GM23338 (cell line): Measurements from ENCODE around the gene CMSS1. TPM values are rescaled to one million over a fixed set of nuclear protein-coding genes. Genes with fewer than 3 reads are reported as not detected.

Source experiments
- ATAC-seq: fragments of 200-7000 bp; cut with Tn5 transposase; 3 replicates; pipeline ENCODE4 v1.9.1; 2020
- DNase-seq: peaks from one replicate; pipeline ENCODE4 v3.0.0-alpha.2; 2015; ENCODE audit warnings: low spot score
- H2AFZ ChIP-seq: fragments of 200-600 bp; sonication (generic); 2 replicates; pipeline ENCODE4 v1.8.0; 2016; ENCODE audit warnings: antibody characterized with exemption, mild to moderate bottlenecking, moderate library complexity
- H3F3A ChIP-seq: fragments of 200-600 bp; sonication (generic); replicated peaks from 2 replicates; pipeline ENCODE4 v1.8.0; 2017; ENCODE audit warnings: antibody characterized with exemption, mixed run types, low read depth
- H3K27ac ChIP-seq: fragments of 200-600 bp; sonication (generic); 2 replicates; pipeline ENCODE4 v1.6.1; 2016; ENCODE audit warnings: low read depth
- H3K27me3 ChIP-seq: fragments of 200-600 bp; sonication (generic); 2 replicates; pipeline ENCODE4 v1.8.0; 2016; ENCODE audit warnings: mild to moderate bottlenecking, mixed run types, moderate library complexity; ENCODE audit not compliant: insufficient read depth
- H3K36me3 ChIP-seq: fragments of 200-600 bp; sonication (generic); 2 replicates; pipeline ENCODE4 v1.8.0; 2016; ENCODE audit warnings: mild to moderate bottlenecking; ENCODE audit not compliant: insufficient read depth
- H3K4me1 ChIP-seq: fragments of 200-600 bp; sonication (generic); 2 replicates; pipeline ENCODE4 v1.8.0; 2016; ENCODE audit warnings: mild to moderate bottlenecking, moderate library complexity; ENCODE audit not compliant: insufficient read depth
- H3K4me2 ChIP-seq: fragments of 200-600 bp; sonication (generic); 2 replicates; pipeline ENCODE4 v1.7.1; 2017; ENCODE audit warnings: mixed run types
- H3K4me3 ChIP-seq: fragments of 200-600 bp; sonication (generic); 2 replicates; pipeline ENCODE4 v1.6.1; 2016; ENCODE audit warnings: mixed run types
- H3K79me2 ChIP-seq: fragments of 200-600 bp; sonication (generic); replicated peaks from 2 replicates; pipeline ENCODE4 v1.8.0; 2017; ENCODE audit warnings: mild to moderate bottlenecking; ENCODE audit not compliant: insufficient read depth
- H3K9me2 ChIP-seq: fragments of 200-600 bp; sonication (generic); 2 replicates; pipeline ENCODE4 v1.8.0; 2017; ENCODE audit not compliant: insufficient read depth
- H4K20me1 ChIP-seq: fragments of 200-600 bp; sonication (generic); replicated peaks from 2 replicates; pipeline ENCODE4 v1.8.0; 2017; ENCODE audit warnings: mild to moderate bottlenecking; ENCODE audit not compliant: insufficient read depth
- H3K27ac Mint-ChIP-seq: 2 replicates; pipeline ENCODE4 v1.8.0; 2020; ENCODE audit warnings: inconsistent platforms, mild to moderate bottlenecking, moderate library complexity, mixed read lengths
- H3K27me3 Mint-ChIP-seq: 3 replicates; pipeline ENCODE4 v1.8.0; 2022; ENCODE audit warnings: low read depth, mild to moderate bottlenecking, moderate library complexity, mixed read lengths, inconsistent platforms; ENCODE audit not compliant: insufficient read depth, poor library complexity
- H3K36me3 Mint-ChIP-seq: 3 replicates; pipeline ENCODE4 v1.8.0; 2021; ENCODE audit warnings: low read depth, mild to moderate bottlenecking, inconsistent platforms, moderate library complexity, mixed read lengths
- H3K4me1 Mint-ChIP-seq: 3 replicates; pipeline ENCODE4 v1.8.0; 2020; ENCODE audit warnings: mild to moderate bottlenecking, inconsistent platforms, mixed read lengths
- H3K4me3 Mint-ChIP-seq: 3 replicates; pipeline ENCODE4 v1.8.0; 2021; ENCODE audit warnings: moderate library complexity, mild to moderate bottlenecking, inconsistent platforms, mixed read lengths
- H3K9me3 Mint-ChIP-seq: 3 replicates; pipeline ENCODE4 v1.8.0; 2020; ENCODE audit warnings: moderate library complexity, mild to moderate bottlenecking, inconsistent platforms, mixed read lengths
- JUNB ChIP-seq: IDR thresholded peaks from one replicate; pipeline ENCODE4 v1.6.1; 2016; ENCODE audit warnings: antibody characterized with exemption; ENCODE audit not compliant: unreplicated experiment
- NANOG ChIP-seq: IDR thresholded peaks from 2 replicates; pipeline ENCODE4 v1.6.1; 2016; ENCODE audit warnings: antibody characterized with exemption, borderline replicate concordance
- REST ChIP-seq: IDR thresholded peaks from one replicate; pipeline ENCODE4 v1.6.1; 2018; ENCODE audit warnings: antibody characterized with exemption; ENCODE audit not compliant: unreplicated experiment
- ZNF114 ChIP-seq: fragments of 250-450 bp; sonication (Bioruptor Pico); IDR thresholded peaks from 2 replicates; pipeline ENCODE4 v1.5.0; 2020; ENCODE audit warnings: mild to moderate bottlenecking, moderate library complexity
- polyA plus RNA-seq: library from polyadenylated mRNA; unstranded; fragments of >200 nt; fragmentation: Nextera tagmentation; extraction: Ambion mirVana; gene quantifications from 2 replicates; pipeline ENCODE4 v1.2.1, GENCODE V29; 2016
- total RNA-seq: library from RNA; depleted of rRNA; stranded (reverse); fragments of >200 nt; shearing (Covaris generic); gene quantifications from 2 replicates; pipeline ENCODE4 v1.2.3, GENCODE V29; 2014
- TF ChIP-seq, protein P1 (sequence below): fragments of 250-450 bp; sonication (Bioruptor Pico); IDR thresholded peaks from 2 replicates; pipeline ENCODE4 v1.5.0; 2020; ENCODE audit warnings: mild to moderate bottlenecking, moderate library complexity

CMSS1 gene
- total and polyA plus RNA-seq, 2 experiments from 2014 or later, result 39.4 to 187 TPM

GRCh38 chr3:99921986-99922385 is 104.3 kb downstream of the CMSS1 start (continued):
- TF ChIP-seq, protein P1, sequence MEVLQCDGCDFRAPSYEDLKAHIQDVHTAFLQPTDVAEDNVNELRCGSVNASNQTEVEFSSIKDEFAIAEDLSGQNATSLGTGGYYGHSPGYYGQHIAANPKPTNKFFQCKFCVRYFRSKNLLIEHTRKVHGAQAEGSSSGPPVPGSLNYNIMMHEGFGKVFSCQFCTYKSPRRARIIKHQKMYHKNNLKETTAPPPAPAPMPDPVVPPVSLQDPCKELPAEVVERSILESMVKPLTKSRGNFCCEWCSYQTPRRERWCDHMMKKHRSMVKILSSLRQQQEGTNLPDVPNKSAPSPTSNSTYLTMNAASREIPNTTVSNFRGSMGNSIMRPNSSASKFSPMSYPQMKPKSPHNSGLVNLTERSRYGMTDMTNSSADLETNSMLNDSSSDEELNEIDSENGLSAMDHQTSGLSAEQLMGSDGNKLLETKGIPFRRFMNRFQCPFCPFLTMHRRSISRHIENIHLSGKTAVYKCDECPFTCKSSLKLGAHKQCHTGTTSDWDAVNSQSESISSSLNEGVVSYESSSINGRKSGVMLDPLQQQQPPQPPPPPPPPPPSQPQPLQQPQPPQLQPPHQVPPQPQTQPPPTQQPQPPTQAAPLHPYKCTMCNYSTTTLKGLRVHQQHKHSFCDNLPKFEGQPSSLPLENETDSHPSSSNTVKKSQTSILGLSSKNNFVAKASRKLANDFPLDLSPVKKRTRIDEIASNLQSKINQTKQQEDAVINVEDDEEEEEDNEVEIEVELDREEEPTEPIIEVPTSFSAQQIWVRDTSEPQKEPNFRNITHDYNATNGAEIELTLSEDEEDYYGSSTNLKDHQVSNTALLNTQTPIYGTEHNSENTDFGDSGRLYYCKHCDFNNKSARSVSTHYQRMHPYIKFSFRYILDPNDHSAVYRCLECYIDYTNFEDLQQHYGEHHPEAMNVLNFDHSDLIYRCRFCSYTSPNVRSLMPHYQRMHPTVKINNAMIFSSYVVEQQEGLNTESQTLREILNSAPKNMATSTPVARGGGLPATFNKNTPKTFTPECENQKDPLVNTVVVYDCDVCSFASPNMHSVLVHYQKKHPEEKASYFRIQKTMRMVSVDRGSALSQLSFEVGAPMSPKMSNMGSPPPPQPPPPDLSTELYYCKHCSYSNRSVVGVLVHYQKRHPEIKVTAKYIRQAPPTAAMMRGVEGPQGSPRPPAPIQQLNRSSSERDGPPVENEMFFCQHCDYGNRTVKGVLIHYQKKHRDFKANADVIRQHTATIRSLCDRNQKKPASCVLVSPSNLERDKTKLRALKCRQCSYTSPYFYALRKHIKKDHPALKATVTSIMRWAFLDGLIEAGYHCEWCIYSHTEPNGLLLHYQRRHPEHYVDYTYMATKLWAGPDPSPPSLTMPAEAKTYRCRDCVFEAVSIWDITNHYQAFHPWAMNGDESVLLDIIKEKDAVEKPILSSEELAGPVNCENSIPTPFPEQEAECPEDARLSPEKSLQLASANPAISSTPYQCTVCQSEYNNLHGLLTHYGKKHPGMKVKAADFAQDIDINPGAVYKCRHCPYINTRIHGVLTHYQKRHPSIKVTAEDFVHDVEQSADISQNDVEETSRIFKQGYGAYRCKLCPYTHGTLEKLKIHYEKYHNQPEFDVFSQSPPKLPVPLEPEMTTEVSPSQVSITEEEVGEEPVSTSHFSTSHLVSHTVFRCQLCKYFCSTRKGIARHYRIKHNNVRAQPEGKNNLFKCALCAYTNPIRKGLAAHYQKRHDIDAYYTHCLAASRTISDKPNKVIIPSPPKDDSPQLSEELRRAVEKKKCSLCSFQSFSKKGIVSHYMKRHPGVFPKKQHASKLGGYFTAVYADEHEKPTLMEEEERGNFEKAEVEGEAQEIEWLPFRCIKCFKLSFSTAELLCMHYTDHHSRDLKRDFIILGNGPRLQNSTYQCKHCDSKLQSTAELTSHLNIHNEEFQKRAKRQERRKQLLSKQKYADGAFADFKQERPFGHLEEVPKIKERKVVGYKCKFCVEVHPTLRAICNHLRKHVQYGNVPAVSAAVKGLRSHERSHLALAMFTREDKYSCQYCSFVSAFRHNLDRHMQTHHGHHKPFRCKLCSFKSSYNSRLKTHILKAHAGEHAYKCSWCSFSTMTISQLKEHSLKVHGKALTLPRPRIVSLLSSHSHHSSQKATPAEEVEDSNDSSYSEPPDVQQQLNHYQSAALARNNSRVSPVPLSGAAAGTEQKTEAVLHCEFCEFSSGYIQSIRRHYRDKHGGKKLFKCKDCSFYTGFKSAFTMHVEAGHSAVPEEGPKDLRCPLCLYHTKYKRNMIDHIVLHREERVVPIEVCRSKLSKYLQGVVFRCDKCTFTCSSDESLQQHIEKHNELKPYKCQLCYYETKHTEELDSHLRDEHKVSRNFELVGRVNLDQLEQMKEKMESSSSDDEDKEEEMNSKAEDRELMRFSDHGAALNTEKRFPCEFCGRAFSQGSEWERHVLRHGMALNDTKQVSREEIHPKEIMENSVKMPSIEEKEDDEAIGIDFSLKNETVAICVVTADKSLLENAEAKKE, result no peak

- H3K9me2 ChIP-seq, result no peaks in the 10 kb centered on the region
- H3K27me3 ChIP-seq, result no peaks in the 10 kb centered on the region
- no peak for DNase-seq
- no peak overlapping the region for H2AFZ ChIP-seq
- no peak overlapping the region for H3K4me2 ChIP-seq
- Mint-ChIP-seq H3K27ac (no peak overlapping the region; the same call in 1 of the 2 replicates), H3K4me1 (peaks cover 60% of the 10 kb centered on the region), H3K9me3 (no peaks in the 10 kb centered on the region; the same call in 2 of the 3 replicates), H3K4me3 (no peak overlapping the region), H3K36me3 (no peaks in the 10 kb centered on the region; the same call in 2 of the 3 replicates), H3K27me3 (peaks cover 4% of the 10 kb centered on the region)
- H3K27ac ChIP-seq, result no peak overlapping the region
- H3K36me3 ChIP-seq, result no peaks in the 10 kb centered on the region
- no peak for ATAC-seq
- H4K20me1 ChIP-seq, result no peaks in the 10 kb centered on the region
- H3K4me1 ChIP-seq, result peaks cover 60% of the 10 kb centered on the region
- H3K4me3 ChIP-seq, result no peak overlapping the region
- peaks cover 5% of the 10 kb centered on the region for H3K79me2 ChIP-seq
- H3F3A ChIP-seq, result no peaks in the 10 kb centered on the region
- TF ChIP-seq NANOG, result no peak
- no peak for TF ChIP-seq ZNF114
- TF ChIP-seq REST, result no peak
- TF ChIP-seq JUNB, result no peak
- TF ChIP-seq, protein P1, result no peak
Observed at GRCh38 chr3:99923873-99924272, 106.2 kb downstream of the CMSS1 start.
